GM18868 (cell line): ENCODE data around the gene BCAR1.
"Not testable (repeated sequence)": the region's sequence is repeated elsewhere in the genome, so short reads cannot be mapped to it uniquely, and the experiment has no call there.

Experiments
- ATAC-seq: cut with Tn5 transposase; IDR thresholded peaks from one replicate; pipeline ENCODE4 v1.9.1; 2021; ENCODE audit warnings: mild to moderate bottlenecking, moderate library complexity; ENCODE audit not compliant: unreplicated experiment

BCAR1 gene

DNA sequence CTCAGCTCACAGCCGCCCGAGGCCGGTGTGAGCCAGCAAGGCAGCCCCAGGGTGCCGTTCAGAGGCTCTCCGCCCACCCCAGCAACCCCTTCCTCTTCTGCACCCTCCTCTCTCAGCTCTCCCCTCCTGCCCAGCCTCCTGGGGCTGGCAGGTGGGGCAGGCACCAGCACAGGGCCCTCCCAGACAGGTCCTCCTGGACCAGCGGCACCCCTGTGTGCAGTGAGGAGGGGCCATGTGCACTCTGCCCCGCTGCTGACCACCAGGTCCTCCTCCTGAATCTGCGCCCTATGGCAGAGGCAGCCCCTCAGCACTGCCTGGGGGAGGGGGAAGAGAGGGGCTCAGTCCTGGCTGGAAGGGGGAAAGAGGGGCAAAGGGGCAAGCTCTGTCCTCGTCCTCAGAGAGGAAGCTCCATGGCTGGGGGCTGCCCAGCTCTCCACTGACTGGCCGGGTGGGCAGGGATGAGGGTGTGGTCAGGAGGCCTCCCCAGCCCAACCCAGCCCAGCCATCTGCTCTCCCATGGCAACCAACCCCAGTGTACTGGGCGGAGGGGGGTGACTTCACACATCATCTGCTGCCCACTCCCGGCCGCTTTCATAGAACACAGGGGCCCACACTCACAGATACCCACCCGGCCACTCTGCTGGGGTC is 5.4 kb upstream of the BCAR1 start:
- no peak for ATAC-seq

DNA sequence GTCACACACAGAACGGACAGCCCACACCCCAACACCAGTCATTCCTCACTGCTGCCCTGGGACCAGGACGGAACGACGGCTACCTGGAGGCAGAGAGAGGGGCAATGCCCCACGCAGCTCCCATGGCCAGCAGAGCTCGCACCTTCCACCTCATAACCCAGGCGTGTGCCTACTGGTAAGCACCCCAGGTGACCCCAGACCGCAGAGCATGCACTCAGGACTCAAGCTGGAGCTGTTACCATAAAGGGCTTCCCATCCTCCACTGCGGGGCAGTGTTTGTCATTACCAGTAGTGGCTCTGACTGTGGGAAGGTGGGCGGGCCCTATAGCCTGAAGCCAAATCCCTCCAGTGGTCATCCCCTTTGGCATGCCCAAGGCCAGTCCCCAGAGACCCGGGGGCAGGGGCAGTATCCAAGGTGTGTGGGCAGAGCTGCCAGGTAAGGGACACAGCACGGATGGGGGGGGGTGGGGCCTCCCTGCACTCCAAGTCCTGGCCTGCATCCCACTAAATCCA is 4.7 kb upstream of the BCAR1 start:
- ATAC-seq = no peak

DNA sequence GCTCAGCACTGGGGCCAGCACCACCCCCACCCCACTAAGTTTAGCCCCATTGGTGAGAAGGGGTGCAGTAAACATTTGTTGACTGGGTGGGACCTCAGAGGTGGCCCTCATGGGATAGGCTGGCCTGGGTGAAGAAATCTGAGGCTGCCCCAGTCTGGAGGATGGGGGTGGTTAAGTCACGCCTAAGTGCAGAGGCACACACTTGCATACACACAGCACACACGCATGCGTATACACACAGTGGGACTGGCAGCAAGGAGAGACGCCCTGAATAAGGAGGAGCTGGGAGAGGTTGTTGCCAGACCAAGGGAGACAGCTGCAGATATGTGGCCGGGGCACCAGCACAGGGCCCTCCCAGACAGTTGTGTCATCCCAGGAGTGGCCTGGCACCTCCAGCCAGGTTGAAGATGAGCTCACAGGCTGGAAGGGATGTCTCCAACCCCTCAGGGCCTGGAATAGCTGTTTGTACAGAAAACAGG is 3.0 kb upstream of the BCAR1 start:
- no peak for ATAC-seq

DNA sequence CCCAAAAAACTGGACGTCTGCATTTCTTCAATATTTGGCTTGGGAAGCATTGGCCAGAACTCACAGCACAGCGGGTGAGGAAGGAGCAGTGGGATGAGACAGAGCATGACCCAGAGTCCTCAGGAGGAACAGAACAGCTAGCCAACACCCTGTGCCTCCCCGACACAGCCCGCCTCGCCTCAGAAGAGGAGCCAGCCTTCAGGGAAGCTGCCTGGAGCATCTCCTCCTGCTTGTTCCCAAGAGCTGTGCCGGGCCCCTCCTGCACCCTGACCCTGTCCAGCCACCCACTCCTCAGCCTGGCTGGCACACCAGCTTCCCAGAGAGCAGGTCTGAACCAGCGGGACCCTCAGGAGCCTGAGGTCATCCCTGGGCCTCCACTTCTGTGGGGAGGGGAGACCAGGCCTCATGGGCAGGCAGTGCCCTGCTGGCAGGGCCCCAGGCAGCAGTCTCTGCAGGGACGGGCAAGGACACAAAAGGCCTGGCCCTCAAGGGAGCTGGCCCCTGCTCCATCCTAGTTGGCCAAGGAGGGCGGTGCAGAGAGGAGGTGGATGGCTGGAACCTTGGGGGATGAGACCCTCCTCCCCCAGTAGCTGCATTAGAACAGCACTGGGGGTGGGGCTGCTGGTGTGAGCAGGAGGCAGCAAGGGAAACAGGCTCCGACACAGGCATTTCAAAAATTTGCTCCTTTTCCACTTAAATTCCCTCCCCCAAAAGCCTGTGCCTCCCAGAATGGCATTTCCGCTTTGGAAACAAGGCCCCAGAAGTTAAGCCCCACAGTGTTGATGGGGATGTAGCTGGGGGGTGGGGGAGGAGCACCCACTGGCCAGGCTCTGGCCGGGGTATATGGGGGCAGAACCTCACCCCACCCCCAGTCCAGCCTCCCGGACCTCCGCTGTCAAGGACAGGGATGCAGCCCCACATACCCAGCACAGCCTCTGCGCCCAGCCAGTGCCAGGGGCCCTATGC is 1.8 kb upstream of the BCAR1 start:
- no peak for ATAC-seq

DNA sequence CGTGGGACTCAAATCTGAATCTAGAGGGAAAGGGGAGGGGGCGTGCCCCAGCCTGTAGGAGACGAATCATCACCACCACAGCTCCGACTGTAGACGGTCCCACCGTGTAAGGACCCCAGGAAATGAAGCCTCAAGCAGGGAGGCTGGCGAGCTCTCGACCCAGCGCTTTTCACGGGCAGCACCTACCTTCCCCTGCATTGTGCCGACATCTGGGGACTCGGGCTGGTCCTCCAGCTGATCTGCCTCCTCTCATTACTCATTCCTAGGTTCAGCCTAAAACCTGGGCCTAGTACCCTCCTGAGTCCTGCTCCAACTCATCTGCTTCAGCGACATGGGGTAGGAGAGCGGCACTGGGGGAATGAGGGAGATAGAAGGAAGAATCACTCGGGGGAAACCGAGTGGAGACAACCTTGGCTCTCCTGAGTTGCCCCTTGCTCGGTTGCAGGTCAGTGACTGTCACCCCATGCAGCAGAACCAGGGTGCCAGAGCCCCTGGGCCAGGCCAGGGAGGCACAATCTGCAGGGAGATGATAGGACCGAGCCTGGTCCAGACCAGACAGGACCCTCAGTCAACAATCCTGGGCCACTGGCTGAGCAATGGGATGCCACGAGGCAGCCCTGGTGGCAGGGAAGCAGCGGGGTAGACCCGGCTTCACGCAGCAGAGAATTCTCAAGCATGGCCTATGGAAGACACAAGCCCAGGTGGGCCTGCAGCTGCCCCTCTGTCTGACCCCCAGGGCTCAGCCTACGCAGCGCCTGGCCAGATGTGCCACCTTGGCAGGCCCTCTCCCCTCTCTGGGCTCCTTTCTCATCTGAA is 833 bp upstream of the BCAR1 start:
- no peak for ATAC-seq

DNA sequence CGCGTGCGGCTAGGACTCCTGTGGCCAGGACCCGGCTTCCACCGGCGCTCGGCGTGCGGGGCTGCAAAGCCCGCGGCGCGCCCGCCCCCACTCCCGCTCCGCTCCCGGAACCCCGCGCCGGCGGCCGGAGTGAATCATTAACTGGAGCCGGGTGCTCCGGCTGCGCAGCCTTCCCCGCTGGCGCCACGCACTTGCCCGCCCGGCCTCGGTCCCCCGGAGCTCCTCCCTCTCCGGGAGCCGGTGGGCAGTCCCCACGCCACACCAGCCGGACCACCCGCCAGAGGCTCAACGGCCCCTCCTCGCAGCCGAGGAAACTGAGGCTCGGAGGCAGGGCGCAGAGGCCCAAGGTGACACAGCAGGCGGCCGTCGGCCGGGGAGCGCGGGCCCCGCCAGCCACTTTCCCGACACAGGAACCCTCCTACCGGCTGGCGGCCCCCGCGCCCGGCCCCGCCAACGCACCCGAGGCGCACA is 580 bp downstream of the BCAR1 start:
- ATAC-seq = peak; percentile 21

DNA sequence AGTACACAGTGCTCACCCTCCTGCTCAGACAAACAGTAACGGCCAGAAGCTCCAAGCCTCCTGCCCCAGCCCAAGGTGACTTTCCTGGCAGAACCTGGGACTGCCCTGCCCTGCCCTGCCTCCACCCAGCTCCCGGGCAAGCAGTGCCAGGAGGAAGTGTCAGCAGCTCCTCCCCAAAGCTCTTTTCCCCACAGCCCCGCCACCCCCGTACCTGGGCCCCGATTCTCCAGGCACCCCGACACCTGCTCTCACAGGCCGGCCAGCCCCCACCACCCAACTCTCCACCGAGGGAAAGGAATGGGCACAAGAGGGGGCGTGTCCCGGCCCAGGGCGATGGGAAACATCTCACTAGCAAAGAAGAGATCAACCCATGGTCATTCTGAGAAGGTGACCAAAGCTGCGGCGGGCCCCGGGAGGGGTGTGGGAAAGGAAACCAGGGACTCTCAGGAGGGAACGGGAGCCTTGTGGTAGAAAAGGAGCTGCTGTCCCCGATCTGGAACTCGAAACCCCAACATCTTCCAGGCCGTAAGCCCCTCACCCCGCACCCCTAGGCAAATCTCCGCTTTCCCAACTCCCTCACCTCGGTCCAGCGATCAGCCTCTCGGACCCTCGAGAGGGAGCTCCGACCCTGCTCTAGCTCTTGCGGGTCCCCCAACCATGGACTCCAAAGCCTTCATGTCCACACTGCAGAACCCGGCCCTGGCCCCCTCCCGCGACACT is 1.2 kb downstream of the BCAR1 start:
- ATAC-seq = no peak

DNA sequence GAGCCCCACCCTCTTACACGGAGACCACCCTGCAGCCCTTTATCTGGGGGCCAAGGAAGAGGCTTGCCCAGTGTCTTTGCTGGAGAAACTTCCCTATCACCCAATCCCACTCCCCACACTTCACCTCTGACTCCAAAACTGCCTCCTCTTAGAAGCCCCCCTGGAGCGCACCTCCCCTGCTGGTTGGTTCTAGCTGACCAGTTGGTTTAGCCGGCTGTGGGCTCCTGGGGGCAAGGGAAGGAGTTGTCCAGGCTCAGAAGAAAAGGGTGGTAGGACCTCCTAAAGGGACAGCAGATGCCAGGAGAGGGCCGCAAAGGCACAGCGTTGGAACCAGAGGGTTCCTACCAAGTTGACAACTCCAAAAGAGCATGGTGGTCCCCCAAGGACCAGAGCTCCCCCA is 2.0 kb downstream of the BCAR1 start:
- ATAC-seq = no peak

DNA sequence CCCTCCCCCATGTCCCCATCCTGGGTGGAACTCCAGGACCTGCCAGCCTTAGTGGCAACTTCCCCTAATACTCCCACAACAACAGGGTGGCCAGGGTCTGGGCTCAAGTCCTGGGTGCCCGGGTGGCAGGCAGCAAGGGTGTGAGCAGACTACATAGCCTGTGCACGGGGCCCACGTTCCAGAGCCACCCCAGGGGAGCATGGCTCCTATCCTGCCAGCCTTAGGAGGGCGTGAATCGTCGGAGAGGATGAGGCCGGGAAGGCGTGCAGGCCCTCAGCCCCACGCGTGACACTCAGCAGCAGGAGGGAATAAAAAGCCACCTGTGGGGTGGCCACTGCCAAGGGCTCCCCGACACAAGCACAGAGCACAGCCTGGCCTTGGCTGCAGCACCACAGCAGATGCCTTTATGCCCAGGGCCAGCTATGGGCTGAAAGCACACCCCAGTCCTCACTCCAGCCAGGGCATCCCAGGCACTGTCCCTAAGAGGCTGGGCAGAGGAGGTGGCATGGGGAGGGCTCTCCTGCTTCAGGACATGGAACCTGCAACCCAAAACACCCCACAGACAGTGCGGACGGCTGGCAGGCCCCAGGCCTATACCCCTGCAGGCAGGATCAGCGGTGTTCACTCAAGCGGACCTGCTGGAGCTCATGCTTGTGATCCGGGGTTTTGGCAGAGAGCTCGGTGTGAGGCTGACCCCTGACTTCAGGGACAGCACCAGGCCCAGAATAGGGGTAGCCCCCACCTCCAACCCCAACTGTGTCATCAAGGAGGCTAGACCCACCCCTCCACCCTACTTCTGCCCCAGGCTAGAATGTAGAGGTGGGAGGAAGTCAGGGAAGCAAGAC is 2.7 kb downstream of the BCAR1 start:
- ATAC-seq = no peak

DNA sequence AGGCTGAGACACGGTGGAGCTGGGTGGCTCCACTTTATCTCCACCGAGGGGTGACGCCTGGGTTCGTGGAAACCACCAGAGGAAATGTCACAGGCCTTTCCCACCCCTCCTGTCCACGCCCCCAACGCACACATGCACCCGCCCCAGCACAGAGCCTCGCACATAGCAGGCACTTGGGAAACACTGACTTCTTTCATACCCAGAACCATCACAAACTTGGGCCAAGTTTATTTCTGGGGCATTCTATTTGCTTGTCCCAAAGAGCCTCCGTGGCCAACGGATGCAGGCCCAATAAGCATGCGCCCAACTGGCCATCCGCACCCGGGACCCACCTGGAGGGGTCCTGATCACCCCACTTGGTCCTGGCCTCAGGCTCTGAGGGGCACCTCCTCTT is 3.3 kb downstream of the BCAR1 start:
- ATAC-seq = no peak

DNA sequence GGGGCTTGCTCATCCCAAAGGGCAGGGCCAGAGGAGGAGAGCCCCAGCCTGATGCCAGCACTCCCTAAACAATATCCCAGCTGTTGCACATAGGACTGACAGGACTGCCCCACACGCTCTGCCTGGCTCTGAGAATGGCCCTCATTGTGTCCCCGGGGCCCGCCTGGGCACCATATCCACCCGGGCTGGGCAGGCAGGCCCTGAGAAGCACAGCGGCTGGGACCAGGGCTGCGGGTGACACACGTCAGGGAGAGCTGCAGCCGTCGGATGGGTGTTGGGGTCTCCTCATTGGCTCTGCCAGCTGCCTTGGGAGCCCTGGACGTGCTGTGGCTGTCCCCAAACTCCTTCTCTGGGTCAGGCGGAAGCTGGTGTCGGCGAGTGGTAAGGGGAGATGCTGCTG is 4.2 kb downstream of the BCAR1 start:
- no peak for ATAC-seq

DNA sequence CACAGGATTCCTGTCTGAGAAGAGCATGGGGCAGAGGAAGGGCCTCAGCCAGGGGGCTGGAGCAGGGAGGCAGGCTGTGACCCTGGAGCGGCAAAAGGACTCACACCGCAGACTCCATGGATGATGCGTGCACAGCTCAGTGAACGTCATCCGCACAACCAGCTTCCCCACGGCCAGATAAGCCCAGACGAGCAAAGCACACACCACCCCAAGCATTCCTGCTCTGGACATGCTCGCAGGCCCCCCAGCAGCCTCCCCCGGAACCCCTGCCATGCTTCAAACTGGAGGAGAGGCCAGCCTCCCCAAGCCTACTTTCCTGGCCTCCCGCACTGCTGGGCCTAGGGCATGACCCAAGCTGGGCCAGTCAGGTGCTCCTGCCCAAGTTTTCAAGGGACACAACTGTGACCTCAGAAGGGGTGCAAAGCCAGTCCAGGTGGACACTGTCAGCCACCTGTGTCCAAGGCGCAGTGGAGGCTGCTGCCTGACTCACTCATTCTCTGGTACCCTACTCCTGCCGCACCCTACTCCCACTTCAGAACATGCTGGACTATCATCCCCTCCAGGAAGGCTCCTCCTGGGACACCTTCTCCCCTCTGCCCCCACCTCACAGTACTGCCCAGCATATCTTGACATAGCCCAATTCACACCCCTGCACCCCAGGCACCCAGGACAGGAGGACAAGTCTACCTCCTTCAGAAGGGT is 4.8 kb downstream of the BCAR1 start:
- ATAC-seq = no peak

DNA sequence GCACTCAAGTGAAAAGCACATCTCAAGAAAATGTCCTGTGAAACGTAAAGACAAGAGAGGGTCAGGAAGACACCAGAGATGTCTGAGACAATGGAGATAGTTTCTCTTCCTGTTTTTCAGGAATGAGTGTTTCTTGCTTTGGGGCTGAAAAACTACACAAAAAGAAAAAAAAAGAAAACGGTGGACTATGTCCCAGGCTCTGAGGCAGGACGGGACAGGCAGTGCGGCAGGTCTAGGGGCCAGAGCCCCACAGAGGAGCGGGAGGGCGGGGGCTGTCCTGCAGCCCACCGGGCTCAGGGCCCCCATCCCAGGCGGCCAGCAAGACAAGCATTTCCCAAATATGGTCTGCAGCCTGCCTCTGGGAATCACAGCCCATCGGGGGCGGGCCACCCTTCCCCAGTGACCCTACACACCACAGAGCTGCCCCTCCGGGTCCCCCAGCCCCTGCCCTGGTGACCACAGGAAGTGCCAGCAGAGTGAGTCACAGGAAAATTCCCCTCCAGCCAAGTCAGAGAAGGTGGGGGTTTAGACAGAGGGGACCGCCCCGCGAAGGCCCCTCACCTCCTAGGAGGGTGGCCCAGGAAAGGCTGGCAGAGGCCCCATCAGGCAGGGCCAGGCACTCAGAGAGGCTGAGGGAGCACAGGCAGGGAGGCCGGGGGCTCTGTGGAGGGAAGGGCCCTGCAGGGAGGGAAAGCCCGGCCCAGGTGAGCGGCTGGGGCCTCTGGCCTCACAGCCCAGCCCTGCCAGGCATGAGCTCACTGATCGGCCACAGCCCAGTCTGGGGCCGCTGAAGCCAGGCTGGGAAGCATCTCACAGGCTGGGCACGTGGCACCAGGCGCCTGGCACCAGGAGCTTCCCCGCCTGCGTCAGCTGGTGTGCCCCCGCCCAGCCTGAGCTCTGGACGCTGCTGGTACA is 6.3 kb downstream of the BCAR1 start:
- peak; percentile 58 for ATAC-seq

DNA sequence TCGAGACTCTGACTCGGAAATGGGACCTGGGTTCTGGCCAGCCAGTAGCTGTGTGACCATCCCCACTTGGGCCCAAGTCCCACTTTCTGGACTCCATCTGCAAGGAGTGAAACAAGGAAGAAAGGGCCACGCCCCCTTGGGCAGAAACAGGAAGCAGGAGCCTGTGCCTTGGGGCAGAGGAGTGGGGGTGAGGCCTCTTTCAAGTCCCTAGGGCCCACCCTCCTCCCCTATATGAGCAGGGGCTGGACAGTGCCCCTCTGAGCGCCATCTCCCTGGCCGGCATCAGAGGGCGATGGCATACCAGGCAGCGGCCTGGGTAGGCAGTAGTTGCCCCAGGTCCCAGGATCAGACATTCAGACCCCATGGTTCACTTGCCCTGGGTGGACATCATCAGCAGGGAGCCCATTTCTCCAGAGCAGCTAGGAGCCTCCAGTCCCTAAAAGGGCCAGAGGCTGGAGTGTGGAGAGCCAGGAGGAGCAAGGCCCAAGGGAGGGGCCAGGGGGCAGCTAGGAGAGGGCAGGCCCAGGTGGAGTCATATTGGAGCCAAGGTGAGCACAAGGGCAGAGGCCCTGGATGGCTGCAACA is 7.1 kb downstream of the BCAR1 start:
- ATAC-seq = no peak

DNA sequence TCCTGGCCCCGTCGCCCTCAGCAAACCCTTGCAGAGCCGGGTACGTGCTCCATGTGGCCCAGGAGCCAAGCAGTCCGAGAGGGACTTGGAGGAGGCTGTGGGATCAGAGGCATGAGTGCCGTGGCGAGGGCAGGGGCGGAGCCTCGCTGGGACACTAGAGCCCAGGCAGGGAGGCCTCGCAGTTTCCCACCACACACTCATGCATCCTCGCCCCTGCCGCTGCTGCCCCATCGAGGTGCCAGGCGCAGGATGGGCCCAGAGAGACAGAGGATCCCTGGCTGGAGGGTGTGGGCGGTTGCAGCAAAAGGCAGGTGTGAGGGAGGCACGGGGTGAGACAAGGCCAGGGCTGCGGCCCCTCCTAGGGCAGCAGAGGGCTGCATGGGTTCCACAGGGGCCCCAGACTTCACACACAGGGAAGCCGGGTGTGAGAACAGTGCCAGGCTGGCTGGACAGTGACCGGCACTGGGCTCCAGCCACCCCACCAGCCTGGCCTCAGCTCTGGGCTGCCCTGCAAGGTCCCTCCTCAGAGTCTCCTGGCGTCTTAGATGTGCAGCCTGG is 7.7 kb downstream of the BCAR1 start:
- no peak for ATAC-seq

DNA sequence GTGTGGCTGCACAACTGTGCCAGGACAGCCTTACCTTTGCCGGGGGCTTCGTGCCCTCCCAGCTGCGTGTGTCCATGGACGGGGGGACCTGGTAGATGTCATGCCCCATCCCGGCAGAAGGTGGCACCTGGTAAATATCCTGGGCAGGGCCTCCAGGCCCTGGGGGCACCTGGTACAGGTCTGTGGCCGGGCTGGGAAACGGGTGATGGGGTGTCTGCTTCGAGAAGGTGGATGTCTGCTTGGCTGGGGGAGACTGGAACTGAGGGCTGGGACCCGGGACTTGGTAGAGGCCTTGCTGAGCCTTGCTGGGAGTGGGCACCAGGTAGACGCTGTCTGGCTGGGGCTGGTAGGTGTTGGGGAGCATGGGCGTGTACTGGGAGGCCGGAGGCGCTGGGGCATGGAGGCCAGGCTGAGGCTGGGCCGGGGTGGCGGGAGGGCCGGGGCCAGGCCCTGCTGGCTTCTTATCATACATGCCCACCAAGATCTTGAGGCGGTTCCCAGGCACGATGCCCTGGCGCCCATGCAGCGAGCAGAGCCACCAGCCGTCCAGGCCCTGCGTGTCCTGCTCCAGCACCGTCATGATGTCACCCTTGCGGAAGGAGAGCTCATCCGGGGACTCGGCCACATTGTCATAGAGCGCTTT is 8.9 kb downstream of the BCAR1 start:
- ATAC-seq = not testable (repeated sequence)

DNA sequence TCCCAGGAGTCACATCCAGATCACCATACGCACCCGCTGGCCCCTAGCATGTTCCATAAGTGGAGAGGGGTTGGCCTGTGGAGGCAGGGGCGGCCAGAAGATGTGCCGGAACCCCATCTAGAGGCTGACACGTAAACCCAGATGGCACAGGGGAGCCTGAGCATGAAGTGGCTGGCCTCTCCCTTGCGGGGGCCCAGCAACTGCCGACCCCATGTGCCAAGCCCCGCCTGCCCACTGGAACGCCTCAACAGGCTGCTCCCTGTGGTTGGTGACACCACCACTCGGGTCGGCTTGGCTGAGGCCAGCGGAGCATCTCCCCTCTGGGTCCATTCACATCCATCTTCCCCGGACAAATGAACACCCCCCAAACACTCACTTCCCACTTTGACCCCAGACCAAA is 9.5 kb downstream of the BCAR1 start:
- no peak for ATAC-seq
